Stimulated activated CD8-positive, alpha-beta memory T cell treated with anti-CD3 and anti-CD28 coated beads, Interleukin-15, amount 100 ng/mL, for 4 hours (primary cell): ENCODE data around the gene TRIM33.
"Not testable (repeated sequence)": the region's sequence is repeated elsewhere in the genome, so short reads cannot be mapped to it uniquely, and the experiment has no call there.

ENCODE experiments used
- DNase-seq, 2 donors: peaks; one replicate each; pipeline ENCODE4 v3.0.0-alpha.2; 2020; ENCODE audit warnings: low read depth in 2 of 2

TRIM33 gene

GRCh38 chr1:114467491-114467890 lies 43.5 kb downstream of the TRIM33 start:
- no peak for DNase-seq

GRCh38 chr1:114466334-114467014 lies 44.5 kb downstream of the TRIM33 start:
- DNase-seq = no peak

- no peak for DNase-seq
Measured at GRCh38 chr1:114462963-114463362, 48.0 kb downstream of the TRIM33 start.

- DNase-seq = no peak
Measured at GRCh38 chr1:114462341-114462740, 48.7 kb downstream of the TRIM33 start.

GRCh38 chr1:114458237-114458777 lies 52.7 kb downstream of the TRIM33 start:
- DNase-seq = no peak

GRCh38 chr1:114457675-114458236 lies 53.2 kb downstream of the TRIM33 start:
- DNase-seq = no peak

GRCh38 chr1:114456586-114456985 lies 54.4 kb downstream of the TRIM33 start:
- DNase-seq = no peak

- no peak for DNase-seq
Measured at GRCh38 chr1:114455102-114455785, 55.8 kb downstream of the TRIM33 start.

GRCh38 chr1:114454539-114454938 lies 56.5 kb downstream of the TRIM33 start:
- DNase-seq = no peak

GRCh38 chr1:114453361-114453784 lies 57.6 kb downstream of the TRIM33 start:
- no peak for DNase-seq

- DNase-seq = no peak
Measured at GRCh38 chr1:114448370-114449036, 62.5 kb downstream of the TRIM33 start.

- no peak for DNase-seq
Measured at GRCh38 chr1:114446198-114446597, 64.8 kb downstream of the TRIM33 start.

- DNase-seq = not testable (repeated sequence)
Measured at GRCh38 chr1:114443226-114443625, 67.8 kb downstream of the TRIM33 start.

- DNase-seq = no peak
Measured at GRCh38 chr1:114441332-114441731, 69.7 kb downstream of the TRIM33 start.

- no peak for DNase-seq
Measured at GRCh38 chr1:114439369-114439768, 71.6 kb downstream of the TRIM33 start.

GRCh38 chr1:114437812-114438211 lies 73.2 kb downstream of the TRIM33 start:
- DNase-seq = no peak

GRCh38 chr1:114436799-114437198 lies 74.2 kb downstream of the TRIM33 start:
- no peak for DNase-seq

- no peak for DNase-seq
Measured at GRCh38 chr1:114435088-114435715, 75.8 kb downstream of the TRIM33 start.

- no peak for DNase-seq
Measured at GRCh38 chr1:114431026-114431425, 80.0 kb downstream of the TRIM33 start.

GRCh38 chr1:114428083-114428754 lies 82.8 kb downstream of the TRIM33 start:
- no peak for DNase-seq

GRCh38 chr1:114427612-114428011 lies 83.4 kb downstream of the TRIM33 start:
- DNase-seq = no peak
